Measurements from ENCODE around the gene COL4A2.

COL4A2 gene

DNA sequence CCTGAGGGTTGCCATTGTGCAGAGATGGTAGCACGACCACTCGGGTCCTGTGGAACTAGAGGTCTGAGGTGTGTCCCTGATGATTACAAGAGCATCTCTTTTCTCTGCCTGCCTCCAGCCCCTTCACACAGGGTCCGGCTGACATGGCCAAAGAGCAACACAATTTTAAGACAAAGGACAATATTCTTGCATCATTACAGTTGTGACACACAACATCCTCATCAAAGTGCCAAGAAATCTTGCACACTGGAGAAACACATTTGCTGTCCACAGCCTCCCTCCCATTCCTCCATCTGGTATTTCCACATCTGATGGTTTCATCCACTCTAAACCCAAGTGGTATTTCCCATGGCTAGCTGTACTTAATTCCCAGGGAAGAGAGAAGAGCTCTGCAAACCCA lies 12.9 kb upstream of the COL4A2 start:
- Mint-ChIP-seq H3K27me3 (peaks cover 20% of the 10 kb centered on the region), H3K27ac (no peak overlapping the region), H3K36me3 (no peaks in the 10 kb centered on the region), H3K4me3 (no peak overlapping the region), H3K4me1 (no peaks in the 10 kb centered on the region), H3K9me3 (peaks cover 3% of the 10 kb centered on the region)
- ATAC-seq, result no peak

DNA sequence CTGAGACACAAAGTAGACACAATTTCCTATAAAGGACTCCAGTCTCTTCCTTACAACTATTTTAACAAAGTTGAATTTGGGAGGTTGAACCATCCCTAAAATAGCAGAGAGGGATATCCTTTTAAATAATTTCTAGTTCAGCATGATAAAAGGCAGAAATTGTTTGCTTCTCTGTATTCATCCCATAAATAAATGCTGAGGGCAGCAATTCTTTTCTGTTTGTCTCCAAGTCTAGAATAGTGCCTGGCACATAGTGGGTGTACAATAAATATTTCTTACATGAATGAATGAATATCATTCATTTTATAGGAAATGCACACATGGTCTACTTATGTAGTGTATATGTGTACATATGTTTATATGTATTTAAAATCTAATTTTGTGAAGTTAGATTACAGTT lies 12.5 kb upstream of the COL4A2 start:
- no peak overlapping the region for H3K4me3 Mint-ChIP-seq
- peaks cover 23% of the 10 kb centered on the region for H3K27me3 Mint-ChIP-seq
- no peak for ATAC-seq
- H3K27ac Mint-ChIP-seq, result no peak overlapping the region
- H3K4me1 Mint-ChIP-seq, result no peaks in the 10 kb centered on the region
- no peaks in the 10 kb centered on the region for H3K36me3 Mint-ChIP-seq
- H3K9me3 Mint-ChIP-seq, result peaks cover 3% of the 10 kb centered on the region

DNA sequence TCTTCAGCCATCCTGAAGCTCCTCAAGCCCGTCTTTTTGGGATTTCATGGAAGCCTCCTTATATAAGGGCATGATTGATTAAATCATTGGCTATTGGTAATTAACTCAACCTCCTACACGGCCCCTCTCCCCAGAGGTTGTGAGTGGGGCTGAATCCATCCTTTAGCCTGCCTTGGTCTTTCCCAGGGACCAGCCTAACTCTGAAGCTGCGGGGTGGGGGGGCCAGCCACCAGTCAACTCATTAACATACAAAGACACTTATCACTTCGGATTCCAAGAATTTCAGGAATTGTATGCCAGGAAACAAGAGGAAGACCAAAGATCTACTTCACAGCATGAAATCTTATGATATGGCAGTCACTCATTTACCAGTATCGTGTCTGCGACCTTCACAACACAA lies 10.1 kb upstream of the COL4A2 start:
- no peak for ATAC-seq
- Mint-ChIP-seq H3K27me3 (peaks cover 34% of the 10 kb centered on the region), H3K36me3 (no peaks in the 10 kb centered on the region), H3K9me3 (no peaks in the 10 kb centered on the region), H3K27ac (no peak overlapping the region), H3K4me1 (no peaks in the 10 kb centered on the region), H3K4me3 (no peak overlapping the region)

- no peaks in the 10 kb centered on the region for H3K9me3 Mint-ChIP-seq
- no peak for ATAC-seq
- no peaks in the 10 kb centered on the region for H3K36me3 Mint-ChIP-seq
- H3K27me3 Mint-ChIP-seq, result peaks cover 38% of the 10 kb centered on the region
- no peaks in the 10 kb centered on the region for H3K4me1 Mint-ChIP-seq
- H3K27ac Mint-ChIP-seq, result no peak overlapping the region
- H3K4me3 Mint-ChIP-seq, result no peak overlapping the region
These were observed 9.1 kb upstream of the COL4A2 start for GRCh38 chr13:110297766-110298504.

DNA sequence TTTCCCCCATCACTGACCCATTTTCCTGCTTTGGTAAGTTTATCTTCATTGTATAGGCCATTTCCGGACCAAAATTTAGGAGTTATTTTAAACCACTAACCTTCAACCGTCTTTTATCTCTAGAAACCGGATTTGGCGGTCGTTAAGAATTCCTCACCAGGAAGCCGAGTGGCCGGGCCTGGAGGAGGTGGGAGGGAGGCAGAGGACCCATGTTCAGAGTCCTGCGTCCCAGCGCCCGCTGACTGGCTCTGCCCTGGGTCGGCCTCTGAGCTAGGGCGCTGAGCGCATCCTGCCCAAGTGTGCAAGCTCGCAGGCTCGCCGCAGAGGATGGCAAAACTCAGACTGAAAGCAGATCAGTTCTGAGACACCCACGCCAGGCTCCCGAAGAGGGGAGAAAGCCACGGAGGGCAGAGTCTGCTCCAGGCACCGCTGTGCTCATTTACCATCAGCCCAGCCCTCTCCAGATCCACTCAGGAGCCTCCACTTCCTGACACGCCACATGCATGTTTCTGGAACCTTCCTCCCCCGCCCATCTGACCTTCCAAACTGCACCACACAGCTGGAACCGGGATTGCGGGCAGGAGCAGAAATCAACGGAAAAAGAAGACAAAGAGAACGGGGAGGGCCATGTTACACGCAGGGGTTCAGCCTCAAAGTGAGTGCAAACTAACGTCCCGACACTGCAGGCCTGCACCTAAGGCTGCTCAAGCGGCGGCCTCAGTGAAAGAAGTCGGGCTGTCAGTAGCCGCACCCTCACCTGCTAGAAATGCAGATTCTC lies 8.4 kb upstream of the COL4A2 start:
- Mint-ChIP-seq H3K36me3 (no peaks in the 10 kb centered on the region), H3K9me3 (no peaks in the 10 kb centered on the region), H3K27me3 (peaks cover 46% of the 10 kb centered on the region), H3K4me1 (no peaks in the 10 kb centered on the region), H3K4me3 (no peak overlapping the region), H3K27ac (no peak overlapping the region)
- peak; percentile 36 for ATAC-seq

DNA sequence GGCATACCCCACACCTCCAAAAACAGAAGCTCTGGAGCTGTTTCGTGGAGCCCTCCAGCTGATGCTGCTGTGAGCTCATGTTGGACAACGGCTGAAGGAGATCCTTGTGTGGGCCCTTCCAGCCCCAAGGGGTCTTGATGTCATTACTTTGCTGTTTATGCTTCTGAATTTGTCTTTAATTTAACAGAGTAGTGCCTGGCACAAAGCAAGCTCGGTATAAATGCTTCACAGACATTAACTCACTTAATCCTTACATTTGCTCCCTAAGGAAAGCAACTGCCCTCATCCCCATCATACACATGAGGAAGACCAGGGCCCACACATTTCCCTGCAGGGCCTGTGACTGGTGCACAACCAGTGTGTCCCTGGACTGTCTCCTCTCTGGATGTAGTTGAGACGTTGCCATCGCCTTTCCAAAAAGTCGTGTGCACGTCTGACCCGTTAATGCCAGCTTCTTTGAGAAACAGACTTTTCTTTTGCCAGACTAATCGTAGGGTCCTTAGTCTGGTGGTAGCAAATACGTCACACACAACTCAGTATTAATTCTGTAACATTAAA lies 7.7 kb upstream of the COL4A2 start:
- Mint-ChIP-seq H3K4me3 (no peak overlapping the region), H3K27me3 (peaks cover 53% of the 10 kb centered on the region), H3K4me1 (no peaks in the 10 kb centered on the region), H3K36me3 (no peaks in the 10 kb centered on the region), H3K27ac (no peak overlapping the region), H3K9me3 (no peaks in the 10 kb centered on the region)
- no peak for ATAC-seq

- Mint-ChIP-seq H3K4me3 (no peak overlapping the region), H3K36me3 (no peaks in the 10 kb centered on the region), H3K27ac (no peak overlapping the region), H3K9me3 (no peaks in the 10 kb centered on the region), H3K27me3 (peaks cover 58% of the 10 kb centered on the region), H3K4me1 (no peaks in the 10 kb centered on the region)
- ATAC-seq, result no peak
These were observed 6.8 kb upstream of the COL4A2 start for GRCh38 chr13:110300090-110300815.

GRCh38 chr13:110301083-110301482 lies 6.0 kb upstream of the COL4A2 start:
- ATAC-seq, result no peak
- H3K36me3 Mint-ChIP-seq, result no peaks in the 10 kb centered on the region
- H3K27me3 Mint-ChIP-seq, result peaks cover 67% of the 10 kb centered on the region

DNA sequence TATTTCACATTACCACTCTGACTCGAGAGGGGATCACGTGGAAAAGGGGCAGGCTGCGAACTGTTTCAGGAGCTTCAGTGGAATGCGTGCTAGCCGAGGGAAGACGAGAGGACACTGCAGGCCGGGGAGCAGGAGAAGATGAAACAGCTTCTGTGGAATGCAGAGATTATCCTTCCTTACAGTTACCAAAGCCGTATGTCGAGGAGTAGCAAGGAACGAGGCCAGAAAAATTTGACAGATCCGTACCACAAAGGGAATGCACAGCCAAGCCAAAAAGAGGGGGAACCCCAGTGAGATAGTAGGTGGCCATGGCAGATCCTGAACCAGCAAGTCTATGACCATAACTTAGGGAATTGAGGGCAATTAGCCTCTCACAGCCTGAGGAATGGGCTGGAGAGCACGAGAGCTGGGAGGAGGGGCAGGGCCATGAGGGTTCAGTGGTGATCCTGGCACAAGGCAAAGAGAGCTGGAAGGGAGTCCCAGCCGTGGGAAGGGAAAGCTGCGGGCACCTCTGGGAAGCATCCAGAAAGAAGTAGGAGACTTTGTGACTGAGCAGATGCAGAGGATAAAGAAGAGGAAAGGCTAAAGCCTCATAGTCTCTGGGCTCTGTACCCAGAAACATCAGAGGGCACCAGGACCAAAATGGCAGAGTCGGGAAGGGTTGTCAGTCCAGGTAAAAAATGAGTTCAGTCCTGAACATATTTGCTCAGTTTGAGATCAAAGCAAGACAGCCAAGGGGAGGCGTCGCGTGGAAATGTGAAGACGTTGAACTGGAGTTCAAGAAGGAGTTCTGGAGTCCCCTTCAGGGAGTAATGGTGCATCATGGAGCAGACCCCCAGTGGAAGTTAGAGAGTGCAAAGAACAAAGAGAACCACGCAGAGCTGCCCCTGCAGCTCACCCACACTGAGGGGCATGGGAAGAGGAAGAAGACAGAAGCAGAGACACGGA lies 5.2 kb upstream of the COL4A2 start:
- no peak overlapping the region for H3K4me3 Mint-ChIP-seq
- no peak overlapping the region for H3K27ac Mint-ChIP-seq
- no peaks in the 10 kb centered on the region for H3K9me3 Mint-ChIP-seq
- no peaks in the 10 kb centered on the region for H3K36me3 Mint-ChIP-seq
- peaks cover 66% of the 10 kb centered on the region for H3K27me3 Mint-ChIP-seq
- ATAC-seq, result no peak
- H3K4me1 Mint-ChIP-seq, result no peaks in the 10 kb centered on the region

More at GRCh38 chr13:110301083-110301482, 6.0 kb upstream of the COL4A2 start:
- Mint-ChIP-seq H3K27ac (no peak overlapping the region), H3K4me1 (no peaks in the 10 kb centered on the region), H3K9me3 (no peaks in the 10 kb centered on the region), H3K4me3 (no peak overlapping the region)

DNA sequence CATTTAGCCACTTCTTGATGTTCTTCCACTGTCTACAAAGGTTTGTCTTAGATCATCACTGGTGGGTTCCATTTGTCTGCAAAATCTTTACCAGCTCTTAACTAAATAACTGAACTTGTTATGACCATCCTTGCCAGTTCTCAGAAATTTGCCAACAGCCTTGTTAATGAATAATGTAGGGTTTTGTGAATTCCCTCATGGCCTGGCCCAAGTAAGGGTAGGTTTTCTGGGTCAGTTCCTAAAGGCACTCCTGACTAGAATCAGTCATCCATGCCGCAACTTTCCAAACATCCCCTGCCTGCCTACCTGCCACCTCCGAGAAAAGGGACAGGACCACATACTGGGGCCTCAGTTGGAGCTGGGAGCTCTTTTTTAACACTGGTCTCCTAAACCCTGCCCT lies 4.1 kb upstream of the COL4A2 start:
- no peaks in the 10 kb centered on the region for H3K4me1 Mint-ChIP-seq
- H3K27ac Mint-ChIP-seq, result no peak overlapping the region
- H3K27me3 Mint-ChIP-seq, result peaks cover 65% of the 10 kb centered on the region
- ATAC-seq, result no peak
- no peak overlapping the region for H3K4me3 Mint-ChIP-seq
- H3K9me3 Mint-ChIP-seq, result no peaks in the 10 kb centered on the region
- no peaks in the 10 kb centered on the region for H3K36me3 Mint-ChIP-seq

DNA sequence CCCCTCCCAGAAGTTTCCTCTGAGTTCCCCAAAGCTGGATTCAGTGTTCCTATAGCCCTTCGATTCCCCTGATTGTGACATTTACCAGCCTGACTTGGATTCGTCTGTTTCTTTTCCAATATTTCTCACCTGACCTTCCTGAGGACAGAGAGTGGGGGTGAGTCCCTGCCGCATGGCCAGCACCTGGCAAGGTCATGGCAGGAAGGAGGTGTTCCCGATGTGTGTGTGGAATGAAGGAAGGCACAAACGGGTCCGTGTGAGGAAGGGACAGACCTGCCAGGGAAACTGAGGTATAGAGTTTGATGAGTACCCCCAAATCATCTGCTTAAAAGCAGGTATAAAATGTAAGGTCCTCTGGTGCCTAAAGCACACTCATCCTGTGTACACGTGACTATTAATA lies 3.4 kb upstream of the COL4A2 start:
- H3K4me1 Mint-ChIP-seq, result no peaks in the 10 kb centered on the region
- H3K27ac Mint-ChIP-seq, result no peak overlapping the region
- H3K4me3 Mint-ChIP-seq, result no peak overlapping the region
- H3K36me3 Mint-ChIP-seq, result no peaks in the 10 kb centered on the region
- no peak for ATAC-seq
- no peaks in the 10 kb centered on the region for H3K9me3 Mint-ChIP-seq
- peaks cover 67% of the 10 kb centered on the region for H3K27me3 Mint-ChIP-seq

DNA sequence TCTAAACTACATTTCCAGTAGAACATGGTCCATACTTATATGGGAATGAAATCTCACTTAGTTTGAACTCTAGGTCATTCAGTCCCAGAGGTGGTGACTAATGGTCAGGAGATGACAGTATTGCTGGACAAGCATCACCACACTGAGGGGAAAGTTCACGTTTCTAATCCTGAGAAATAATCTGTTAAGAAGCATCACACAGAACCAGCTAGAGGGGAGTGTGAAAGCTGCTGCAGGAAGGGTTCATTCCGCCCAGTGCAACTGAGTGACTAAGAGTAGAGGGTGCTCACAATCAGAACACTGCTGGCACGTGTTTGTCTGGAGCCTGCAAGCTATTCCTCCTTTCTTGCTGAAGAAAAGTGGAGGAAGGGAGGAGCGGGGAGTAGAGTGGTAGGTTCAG lies 2.8 kb upstream of the COL4A2 start:
- H3K27me3 Mint-ChIP-seq, result peaks cover 67% of the 10 kb centered on the region
- no peaks in the 10 kb centered on the region for H3K4me1 Mint-ChIP-seq
- H3K4me3 Mint-ChIP-seq, result no peak overlapping the region
- no peaks in the 10 kb centered on the region for H3K36me3 Mint-ChIP-seq
- no peaks in the 10 kb centered on the region for H3K9me3 Mint-ChIP-seq
- H3K27ac Mint-ChIP-seq, result no peak overlapping the region
- ATAC-seq, result no peak

DNA sequence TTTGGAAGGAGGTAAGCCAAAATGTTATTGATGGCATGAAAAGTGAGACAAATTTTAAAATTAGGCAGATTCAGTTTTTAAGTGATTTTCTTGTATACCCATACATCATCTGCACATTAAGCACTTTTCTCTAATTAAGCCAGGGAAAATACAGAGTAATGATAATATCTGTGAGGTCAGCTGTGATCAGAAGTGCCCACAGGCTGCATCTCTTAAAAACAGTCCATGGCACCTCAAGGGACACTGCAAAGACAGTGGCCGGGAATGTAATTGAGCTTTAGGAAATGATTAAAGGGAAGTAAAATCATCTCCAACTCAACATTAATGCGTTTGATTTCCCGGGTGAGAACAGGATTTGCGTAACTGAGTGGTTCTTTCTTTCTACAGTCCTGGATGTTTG lies 2.1 kb upstream of the COL4A2 start:
- Mint-ChIP-seq H3K36me3 (no peaks in the 10 kb centered on the region), H3K4me1 (no peaks in the 10 kb centered on the region), H3K27me3 (peaks cover 72% of the 10 kb centered on the region), H3K4me3 (no peak overlapping the region), H3K9me3 (no peaks in the 10 kb centered on the region), H3K27ac (no peak overlapping the region)
- ATAC-seq, result no peak

GRCh38 chr13:110305544-110305943 lies 1.5 kb upstream of the COL4A2 start:
- no peak for ATAC-seq
- Mint-ChIP-seq H3K27ac (no peak overlapping the region), H3K27me3 (peaks cover 77% of the 10 kb centered on the region), H3K36me3 (no peaks in the 10 kb centered on the region), H3K9me3 (no peaks in the 10 kb centered on the region), H3K4me1 (no peaks in the 10 kb centered on the region), H3K4me3 (no peak overlapping the region)

All from stimulated activated memory B cell treated with anti-CD40 and anti-IgM and Interleukin-4, amounts not matched to agents 10 μg/mL and 1 μg/mL and 100 μg/mL, for 72 hours (primary cell).